Karpas-422 (cell line): ENCODE results near the gene SLC25A28. TPM values are rescaled to one million over a fixed set of nuclear protein-coding genes. Genes with fewer than 3 reads are reported as not detected.
A peak's percentile ranks its signal among the peaks of the same experiment; 100 is the strongest.

Experiments used
- DNase-seq: peaks from one replicate; pipeline ENCODE4 v3.0.0-alpha.2; 2015
- H2AFZ ChIP-seq: fragments of 200-600 bp; sonication (generic); 2 replicates; pipeline ENCODE4 v1.6.1; 2014; ENCODE audit warnings: antibody characterized with exemption, low read length, mixed read lengths
- H3K27ac ChIP-seq: fragments of 200-600 bp; sonication (generic); 2 replicates; pipeline ENCODE4 v1.5.1; 2014; ENCODE audit warnings: mild to moderate bottlenecking, low read length, moderate library complexity
- H3K27me3 ChIP-seq: fragments of 200-600 bp; sonication (generic); 2 replicates; pipeline ENCODE4 v1.6.1; 2014; ENCODE audit warnings: low read length, mixed read lengths
- H3K36me3 ChIP-seq: fragments of 200-600 bp; sonication (generic); 2 replicates; pipeline ENCODE4 v1.6.1; 2014; ENCODE audit warnings: low read length, mixed read lengths; ENCODE audit not compliant: insufficient read depth
- H3K4me1 ChIP-seq: fragments of 200-600 bp; sonication (generic); 2 replicates; pipeline ENCODE4 v1.6.1; 2014; ENCODE audit warnings: mild to moderate bottlenecking, low read length, mixed read lengths
- H3K4me2 ChIP-seq: fragments of 200-600 bp; sonication (generic); 2 replicates; pipeline ENCODE4 v1.6.1; 2014; ENCODE audit warnings: low read length, low read depth, mild to moderate bottlenecking; ENCODE audit not compliant: poor library complexity, severe bottlenecking
- H3K4me3 ChIP-seq: fragments of 200-600 bp; sonication (generic); 2 replicates; pipeline ENCODE4 v1.5.1; 2014; ENCODE audit warnings: mild to moderate bottlenecking, antibody characterized with exemption, low read length, mixed read lengths
- H3K79me2 ChIP-seq: fragments of 200-600 bp; sonication (generic); 2 replicates; pipeline ENCODE4 v1.6.1; 2014; ENCODE audit warnings: mild to moderate bottlenecking, low read length, mixed read lengths
- H3K9ac ChIP-seq: fragments of 200-600 bp; sonication (generic); 2 replicates; pipeline ENCODE4 v1.6.0; 2014; ENCODE audit warnings: low read length
- H3K9me2 ChIP-seq: fragments of 200-600 bp; sonication (generic), shearing (Covaris generic); replicated peaks from 2 replicates; pipeline ENCODE4 v1.6.0; 2014; ENCODE audit warnings: mild to moderate bottlenecking, low read length, moderate library complexity; ENCODE audit not compliant: insufficient read depth
- H3K9me3 ChIP-seq: fragments of 300-700, 200-600 bp; sonication (generic); 2 replicates; pipeline ENCODE4 v1.6.1; 2014; ENCODE audit warnings: low read length, mixed read lengths
- H4K20me1 ChIP-seq: fragments of 200-600 bp; sonication (generic); 2 replicates; pipeline ENCODE4 v1.6.1; 2014; ENCODE audit warnings: mild to moderate bottlenecking, antibody characterized with exemption, low read length, low read depth; ENCODE audit not compliant: insufficient read depth
- total RNA-seq: library from RNA; depleted of rRNA; stranded (reverse); fragments of >200 nt; shearing (Covaris generic); gene quantifications from 2 replicates; pipeline ENCODE4 v1.2.3, GENCODE V29; 2014; ENCODE audit warnings: low replicate concordance

SLC25A28 gene
- total RNA-seq, 1 experiment from 2014 or later, result 32.9 TPM

DNA sequence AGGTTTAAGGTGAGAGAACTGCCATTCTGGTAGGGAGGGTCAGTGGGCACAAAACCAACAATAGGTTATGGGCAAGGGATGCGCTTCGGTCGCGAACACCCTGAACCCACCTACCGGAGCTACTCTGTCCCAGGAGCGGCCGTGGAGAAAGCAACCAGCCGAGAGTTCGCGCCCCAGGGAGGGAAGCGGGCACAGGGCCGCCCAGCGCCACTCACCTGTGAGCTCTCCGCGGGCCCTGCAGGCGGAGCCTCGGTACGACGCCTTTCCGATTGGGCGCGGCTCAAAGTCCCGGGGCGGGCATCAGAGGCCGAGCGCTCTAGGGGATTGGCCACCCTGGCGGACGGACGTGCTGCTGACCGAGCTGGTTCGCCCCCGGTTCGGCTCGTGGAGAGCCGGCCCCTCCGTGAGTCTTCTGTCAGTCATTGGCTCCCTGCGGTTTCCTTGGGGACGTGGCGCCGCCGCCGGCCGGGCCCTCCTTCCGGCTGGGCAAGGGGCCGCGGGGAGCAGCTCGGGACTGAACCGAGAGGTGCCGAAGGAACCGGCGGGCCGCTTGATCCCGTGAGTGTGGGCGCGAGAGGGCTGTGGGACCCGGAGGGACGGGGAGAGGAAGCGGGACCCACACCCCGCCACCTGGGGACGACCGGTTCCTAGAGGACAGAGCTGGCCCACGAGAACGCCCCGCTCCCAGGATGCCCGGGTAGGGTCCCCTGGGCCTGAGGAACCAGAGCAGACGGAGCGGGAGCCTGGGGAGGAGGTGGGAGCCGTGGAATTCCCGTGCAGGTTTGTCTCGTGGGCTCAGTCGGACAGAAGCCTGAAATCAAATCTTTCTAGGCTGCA is 39.0 kb upstream of the SLC25A28 start, which contains the start of gene ENTPD7:
Gene ENTPD7, plus strand, starts transcription at position 479 of the 837 bp plus-strand sequence. CDS start 448 bp downstream, outside the sequence.
- Histone ChIP-seq H3K27me3 (no peaks in the 10 kb centered on the region), H3K9me2 (no peaks in the 10 kb centered on the region), H3K9ac (peak within 1 kb of the TSS; percentile 93), H3K79me2 (peaks cover 16% of the 10 kb centered on the region; the same call in 1 of the 2 replicates), H3K27ac (no peak within 1 kb of the TSS), H3K4me3 (peak within 1 kb of the TSS; percentile 87), H3K36me3 (no peaks in the 10 kb centered on the region; the same call in 1 of the 2 replicates), H3K4me2 (peak within 1 kb of the TSS; percentile 89), H4K20me1 (no peaks in the 10 kb centered on the region), H3K4me1 (peaks cover 19% of the 10 kb centered on the region), H3K9me3 (no peaks in the 10 kb centered on the region), H2AFZ (peak within 1 kb of the TSS; percentile 94)
- DNase-seq, result peak; percentile 98

DNA sequence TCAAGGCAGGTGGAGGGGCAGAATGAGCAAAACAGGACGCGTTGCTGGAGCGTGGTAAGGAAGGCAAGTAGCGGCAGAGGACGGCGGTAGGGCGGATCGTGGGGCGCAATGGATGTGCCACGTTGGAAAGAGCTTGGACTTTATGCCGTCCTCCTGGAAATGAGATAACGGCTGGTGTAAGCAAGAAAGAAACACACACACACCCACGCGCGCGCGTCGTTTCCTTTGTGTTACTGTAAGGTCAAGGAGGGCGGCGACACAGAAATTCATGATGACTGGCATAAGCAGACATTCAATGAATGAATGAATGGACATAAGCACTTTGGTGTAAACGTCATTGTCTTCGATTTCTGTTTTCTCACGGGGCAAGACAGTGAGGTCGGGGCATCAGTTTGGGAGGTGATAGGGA is 38.4 kb upstream of the SLC25A28 start:
- DNase-seq, result no peak
- no peaks in the 10 kb centered on the region for H4K20me1 ChIP-seq
- peaks cover 16% of the 10 kb centered on the region; the same call in 1 of the 2 replicates for H3K79me2 ChIP-seq
- H3K27ac ChIP-seq, result no peak overlapping the region
- H3K27me3 ChIP-seq, result no peaks in the 10 kb centered on the region
- H3K36me3 ChIP-seq, result no peaks in the 10 kb centered on the region; the same call in 1 of the 2 replicates
- peak overlapping the region; percentile 55 for H3K9ac ChIP-seq
- H3K4me2 ChIP-seq, result peak overlapping the region; percentile 89
- H3K4me3 ChIP-seq, result peak overlapping the region; percentile 87
- peaks cover 19% of the 10 kb centered on the region for H3K4me1 ChIP-seq
- no peaks in the 10 kb centered on the region for H3K9me2 ChIP-seq
- no peaks in the 10 kb centered on the region for H3K9me3 ChIP-seq
- H2AFZ ChIP-seq, result peak overlapping the region; percentile 92

DNA sequence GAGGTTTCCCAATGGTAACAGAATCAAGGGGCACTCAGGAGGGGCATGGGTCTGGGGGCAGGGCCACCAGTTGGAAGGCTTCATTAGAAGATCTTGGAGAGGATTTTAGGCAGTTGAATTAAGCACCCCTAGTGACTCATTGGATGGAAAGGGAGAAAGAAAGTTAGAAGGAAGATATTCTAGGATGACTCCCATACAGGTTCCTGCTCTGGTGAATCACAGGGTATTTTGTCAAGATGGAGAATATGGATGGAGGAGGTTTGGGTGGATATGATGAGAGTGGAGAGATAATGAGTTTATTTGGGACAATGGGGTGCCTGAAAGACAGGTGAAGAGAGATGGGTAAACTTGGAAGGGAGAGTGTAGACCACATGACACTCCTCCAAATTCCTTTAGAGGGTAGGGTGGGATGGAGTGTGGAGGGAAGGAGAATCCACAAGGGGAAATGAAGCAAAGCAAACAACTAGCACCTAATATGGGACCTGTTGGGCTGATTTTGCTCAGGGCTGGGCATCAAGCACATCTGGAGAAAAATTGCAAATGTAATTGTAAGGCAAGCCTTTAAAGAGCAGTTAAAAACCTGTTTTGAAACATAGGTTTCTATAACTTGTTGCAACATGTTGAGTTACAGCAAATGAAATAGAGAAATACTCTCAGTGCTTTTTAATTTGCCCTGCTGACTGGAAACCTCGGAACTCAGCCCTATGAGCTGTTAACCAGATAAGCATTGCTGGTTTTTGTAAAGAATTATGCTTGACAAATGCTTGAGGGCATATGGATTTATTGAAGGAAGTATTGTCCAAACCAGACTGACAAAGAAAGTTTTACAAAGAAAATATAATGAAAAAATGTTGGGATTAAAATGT is 36.2 kb upstream of the SLC25A28 start:
- H3K9me2 ChIP-seq, result no peaks in the 10 kb centered on the region
- no peak overlapping the region for H3K4me2 ChIP-seq
- no peak overlapping the region for H3K4me3 ChIP-seq
- no peaks in the 10 kb centered on the region for H4K20me1 ChIP-seq
- no peaks in the 10 kb centered on the region for H3K9me3 ChIP-seq
- peaks cover 12% of the 10 kb centered on the region; the same call in 1 of the 2 replicates for H3K79me2 ChIP-seq
- no peaks in the 10 kb centered on the region; the same call in 1 of the 2 replicates for H3K36me3 ChIP-seq
- H3K27ac ChIP-seq, result no peak overlapping the region
- no peak overlapping the region for H2AFZ ChIP-seq
- H3K4me1 ChIP-seq, result peaks cover 17% of the 10 kb centered on the region
- H3K27me3 ChIP-seq, result no peaks in the 10 kb centered on the region
- no peak overlapping the region for H3K9ac ChIP-seq
- no peak for DNase-seq

DNA sequence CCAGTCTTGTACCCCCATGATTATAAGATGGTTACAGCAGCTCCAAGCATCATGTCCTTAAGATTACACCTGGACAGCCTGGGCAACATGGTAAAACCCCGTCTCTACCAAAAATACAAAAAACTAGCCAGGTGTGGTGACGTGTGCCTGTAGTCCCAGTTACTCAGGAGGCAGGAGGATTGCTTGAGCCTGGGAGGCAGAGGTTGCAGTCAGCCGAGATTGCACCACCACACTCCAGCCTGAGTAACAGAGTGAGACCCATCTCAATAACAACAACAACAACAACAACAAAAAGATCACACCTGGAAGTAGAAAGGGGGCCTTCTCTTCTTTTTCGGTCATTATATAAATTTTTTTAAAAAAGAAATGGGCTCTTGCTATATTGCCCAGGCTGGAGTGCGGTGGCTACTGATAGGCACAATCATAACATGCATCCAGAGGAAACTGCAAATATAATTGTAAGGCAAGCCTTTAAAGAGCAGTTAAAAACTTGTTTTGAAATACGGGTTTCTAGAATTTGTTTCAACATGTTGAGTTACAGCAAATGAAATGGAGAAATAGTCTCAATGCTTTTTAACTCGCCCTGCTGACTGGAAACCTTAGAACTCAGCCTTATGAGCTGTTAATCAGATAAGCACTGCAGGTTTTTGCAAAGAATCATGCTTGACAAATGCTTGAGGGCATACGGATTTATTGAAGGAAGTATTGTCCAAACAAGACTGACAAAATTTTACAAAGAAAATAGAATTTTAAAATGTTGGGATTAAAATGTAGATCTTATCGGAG is 34.3 kb upstream of the SLC25A28 start:
- no peaks in the 10 kb centered on the region for H3K36me3 ChIP-seq
- no peak overlapping the region for H3K4me2 ChIP-seq
- no peaks in the 10 kb centered on the region for H4K20me1 ChIP-seq
- H3K79me2 ChIP-seq, result 0 out of 2 replicates have a peak, but pooled peaks cover under 1% of the 10 kb centered on the region
- no peak for DNase-seq
- no peak overlapping the region for H2AFZ ChIP-seq
- H3K27me3 ChIP-seq, result no peaks in the 10 kb centered on the region
- H3K27ac ChIP-seq, result no peak overlapping the region
- H3K9me2 ChIP-seq, result no peaks in the 10 kb centered on the region
- peaks cover 5% of the 10 kb centered on the region for H3K4me1 ChIP-seq
- H3K9ac ChIP-seq, result no peak overlapping the region
- H3K4me3 ChIP-seq, result no peak overlapping the region
- no peaks in the 10 kb centered on the region for H3K9me3 ChIP-seq

GRCh38 chr10:99652800-99653390 is 32.7 kb upstream of the SLC25A28 start:
- DNase-seq, result no peak
- no peaks in the 10 kb centered on the region for H3K9me2 ChIP-seq
- H3K27ac ChIP-seq, result no peak overlapping the region
- no peaks in the 10 kb centered on the region for H3K79me2 ChIP-seq
- H4K20me1 ChIP-seq, result no peaks in the 10 kb centered on the region
- no peak overlapping the region for H3K4me2 ChIP-seq
- H3K4me3 ChIP-seq, result no peak overlapping the region
- H3K4me1 ChIP-seq, result no peaks in the 10 kb centered on the region
- no peak overlapping the region for H2AFZ ChIP-seq
- H3K9ac ChIP-seq, result no peak overlapping the region
- no peaks in the 10 kb centered on the region for H3K36me3 ChIP-seq
- H3K27me3 ChIP-seq, result no peaks in the 10 kb centered on the region
- H3K9me3 ChIP-seq, result no peaks in the 10 kb centered on the region

DNA sequence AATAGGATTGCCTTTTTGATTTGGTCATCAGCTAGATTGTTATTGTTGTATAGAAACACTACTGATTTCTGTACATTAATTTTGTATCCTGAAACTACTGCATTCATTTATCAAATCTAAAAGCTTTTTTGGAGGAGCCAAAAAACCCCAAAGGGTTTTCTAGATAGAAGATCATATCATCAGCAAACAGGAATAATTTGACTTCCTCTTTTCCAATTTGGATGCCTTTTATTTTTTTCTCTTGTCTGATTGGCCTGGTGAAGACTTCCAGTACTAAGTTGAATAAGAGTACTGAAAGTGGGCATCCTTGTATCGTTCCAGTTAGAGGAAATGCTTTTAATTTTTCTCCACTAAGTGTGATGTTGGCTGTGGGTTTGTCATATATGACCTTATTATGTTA is 28.5 kb upstream of the SLC25A28 start:
- Histone ChIP-seq H2AFZ (no peak overlapping the region), H3K27me3 (no peaks in the 10 kb centered on the region), H3K4me1 (no peaks in the 10 kb centered on the region), H3K27ac (no peak overlapping the region), H3K4me2 (no peak overlapping the region), H3K9me2 (no peaks in the 10 kb centered on the region), H3K9me3 (no peaks in the 10 kb centered on the region), H3K9ac (no peak overlapping the region), H3K4me3 (no peak overlapping the region), H3K79me2 (no peaks in the 10 kb centered on the region), H4K20me1 (no peaks in the 10 kb centered on the region), H3K36me3 (no peaks in the 10 kb centered on the region)
- DNase-seq, result no peak

DNA sequence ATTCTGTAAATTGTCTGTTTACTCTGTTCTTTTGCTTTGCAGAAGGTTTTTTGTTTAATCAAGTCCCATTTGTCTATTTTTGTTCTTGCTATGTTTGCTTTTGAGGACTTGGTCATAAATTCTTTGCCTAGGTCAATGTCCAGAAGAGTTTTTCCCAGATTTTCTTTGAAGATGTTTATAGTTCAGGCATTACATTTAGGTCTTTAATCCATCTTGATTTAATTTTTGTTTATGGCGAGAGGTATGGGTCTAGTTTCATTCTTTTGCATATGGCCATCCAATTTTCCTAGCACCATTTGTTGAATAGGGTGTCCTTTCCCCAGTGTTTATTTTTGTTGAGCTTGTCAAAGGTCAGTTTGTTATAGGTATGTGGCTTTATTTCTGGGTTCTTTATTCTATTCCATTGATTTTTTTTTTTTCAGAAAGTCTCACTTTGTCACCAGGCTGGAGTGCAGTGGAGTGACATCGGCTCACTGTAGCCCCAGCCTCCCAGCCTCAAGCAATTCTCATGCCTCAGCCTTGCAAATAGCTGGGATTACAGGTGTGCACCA is 27.4 kb upstream of the SLC25A28 start:
- H3K9me3 ChIP-seq, result no peaks in the 10 kb centered on the region
- no peaks in the 10 kb centered on the region for H3K9me2 ChIP-seq
- no peaks in the 10 kb centered on the region for H3K27me3 ChIP-seq
- H3K79me2 ChIP-seq, result no peaks in the 10 kb centered on the region
- H3K27ac ChIP-seq, result no peak overlapping the region
- H3K36me3 ChIP-seq, result no peaks in the 10 kb centered on the region
- no peaks in the 10 kb centered on the region for H3K4me1 ChIP-seq
- H4K20me1 ChIP-seq, result no peaks in the 10 kb centered on the region
- no peak overlapping the region for H3K4me2 ChIP-seq
- no peak overlapping the region for H3K9ac ChIP-seq
- DNase-seq, result no peak
- no peak overlapping the region for H2AFZ ChIP-seq
- no peak overlapping the region for H3K4me3 ChIP-seq
